Measurements from ENCODE around the gene CFAP68.
A peak's percentile ranks its signal among the peaks of the same experiment; 100 is the strongest.

GRCh38 chr11:111841370-111842053 lies 37.8 kb upstream of the CFAP68 start:
- TF ChIP-seq CTCF (IDR thresholded peaks at IDR 0.05): peak; percentile 65 to 92 (median 91)
- no peak for TF ChIP-seq POLR2A (IDR thresholded peaks at IDR 0.05)

Measured in esophagus squamous epithelium (tissue), 4 donors.